Osteoblast (primary cell): ENCODE results near the gene TBX4. TPM values are rescaled to one million over a fixed set of nuclear protein-coding genes. Genes with fewer than 3 reads are reported as not detected.
A peak's percentile ranks its signal among the peaks of the same experiment; 100 is the strongest.

Experiments
- DNase-seq: peaks from one replicate; pipeline ENCODE4 v3.0.0; 2011; ENCODE audit warnings: low spot score, mixed read lengths; ENCODE audit not compliant: insufficient read length; ENCODE audit errors: missing footprints
- H2AFZ ChIP-seq: 2 replicates; pipeline ENCODE4 v1.6.0; 2011; ENCODE audit warnings: mild to moderate bottlenecking, low read length
- H3K27ac ChIP-seq: 2 replicates; pipeline ENCODE4 v1.5.1; 2011; ENCODE audit warnings: mild to moderate bottlenecking, low read depth, low read length, moderate library complexity
- H3K27me3 ChIP-seq: 2 replicates; pipeline ENCODE4 v1.6.0; 2012; ENCODE audit warnings: mild to moderate bottlenecking, control low read depth, inconsistent platforms, low read length, moderate library complexity; ENCODE audit not compliant: insufficient read depth
- H3K36me3 ChIP-seq: 2 replicates; pipeline ENCODE4 v1.5.1; 2011; ENCODE audit warnings: mild to moderate bottlenecking, low read length, control low read depth, moderate library complexity; ENCODE audit not compliant: insufficient read depth
- H3K4me1 ChIP-seq: 2 replicates; pipeline ENCODE4 v1.5.1; 2011; ENCODE audit warnings: mild to moderate bottlenecking, low read length, control low read depth, moderate library complexity; ENCODE audit not compliant: insufficient read depth
- H3K4me2 ChIP-seq: 2 replicates; pipeline ENCODE4 v1.6.0; 2011; ENCODE audit warnings: mild to moderate bottlenecking, low read length; ENCODE audit not compliant: insufficient read depth
- H3K4me3 ChIP-seq: fragments of 200-600 bp; sonication (generic); 3 replicates; pipeline ENCODE4 v1.5.1; 2012; ENCODE audit warnings: mild to moderate bottlenecking, low read length, inconsistent platforms; ENCODE audit not compliant: insufficient read depth
- H3K79me2 ChIP-seq: 2 replicates; pipeline ENCODE4 v1.6.0; 2012; ENCODE audit warnings: mild to moderate bottlenecking, low read length, control low read depth, inconsistent platforms; ENCODE audit not compliant: insufficient read depth
- H3K9me3 ChIP-seq: 2 replicates; pipeline ENCODE4 v1.5.1; 2011; ENCODE audit warnings: low read depth, low read length, control low read depth
- H4K20me1 ChIP-seq: 2 replicates; pipeline ENCODE4 v1.6.0; 2012; ENCODE audit warnings: mild to moderate bottlenecking, low read length, control low read depth; ENCODE audit not compliant: insufficient read depth
- total RNA-seq: library from RNA; depleted of rRNA; stranded (reverse); fragments of >200 nt; gene quantifications from 2 replicates; pipeline ENCODE4 v1.2.3, GENCODE V29; 2012
- TF ChIP-seq, protein P1 (sequence below): IDR thresholded peaks from 2 replicates; pipeline ENCODE4 v1.5.1; 2011; ENCODE audit warnings: mild to moderate bottlenecking, low read depth, low read length, moderate library complexity; ENCODE audit errors: extremely low read depth

Gene TBX4
- total RNA-seq, 1 donor, result not detected

- TF ChIP-seq, protein P1, sequence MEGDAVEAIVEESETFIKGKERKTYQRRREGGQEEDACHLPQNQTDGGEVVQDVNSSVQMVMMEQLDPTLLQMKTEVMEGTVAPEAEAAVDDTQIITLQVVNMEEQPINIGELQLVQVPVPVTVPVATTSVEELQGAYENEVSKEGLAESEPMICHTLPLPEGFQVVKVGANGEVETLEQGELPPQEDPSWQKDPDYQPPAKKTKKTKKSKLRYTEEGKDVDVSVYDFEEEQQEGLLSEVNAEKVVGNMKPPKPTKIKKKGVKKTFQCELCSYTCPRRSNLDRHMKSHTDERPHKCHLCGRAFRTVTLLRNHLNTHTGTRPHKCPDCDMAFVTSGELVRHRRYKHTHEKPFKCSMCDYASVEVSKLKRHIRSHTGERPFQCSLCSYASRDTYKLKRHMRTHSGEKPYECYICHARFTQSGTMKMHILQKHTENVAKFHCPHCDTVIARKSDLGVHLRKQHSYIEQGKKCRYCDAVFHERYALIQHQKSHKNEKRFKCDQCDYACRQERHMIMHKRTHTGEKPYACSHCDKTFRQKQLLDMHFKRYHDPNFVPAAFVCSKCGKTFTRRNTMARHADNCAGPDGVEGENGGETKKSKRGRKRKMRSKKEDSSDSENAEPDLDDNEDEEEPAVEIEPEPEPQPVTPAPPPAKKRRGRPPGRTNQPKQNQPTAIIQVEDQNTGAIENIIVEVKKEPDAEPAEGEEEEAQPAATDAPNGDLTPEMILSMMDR, result no peak
- Histone ChIP-seq H2AFZ (no peak overlapping the region), H3K36me3 (peaks cover 57% of the 10 kb centered on the region), H3K27ac (no peak overlapping the region), H3K27me3 (no peaks in the 10 kb centered on the region), H3K4me3 (no peak overlapping the region), H3K4me2 (no peak overlapping the region), H3K4me1 (peaks cover 28% of the 10 kb centered on the region), H3K79me2 (peaks cover 84% of the 10 kb centered on the region), H4K20me1 (peaks cover 25% of the 10 kb centered on the region), H3K9me3 (no peaks in the 10 kb centered on the region)
- peak; percentile 75 for DNase-seq
Observed at GRCh38 chr17:61404663-61404912, 47.6 kb upstream of the TBX4 start.

DNA sequence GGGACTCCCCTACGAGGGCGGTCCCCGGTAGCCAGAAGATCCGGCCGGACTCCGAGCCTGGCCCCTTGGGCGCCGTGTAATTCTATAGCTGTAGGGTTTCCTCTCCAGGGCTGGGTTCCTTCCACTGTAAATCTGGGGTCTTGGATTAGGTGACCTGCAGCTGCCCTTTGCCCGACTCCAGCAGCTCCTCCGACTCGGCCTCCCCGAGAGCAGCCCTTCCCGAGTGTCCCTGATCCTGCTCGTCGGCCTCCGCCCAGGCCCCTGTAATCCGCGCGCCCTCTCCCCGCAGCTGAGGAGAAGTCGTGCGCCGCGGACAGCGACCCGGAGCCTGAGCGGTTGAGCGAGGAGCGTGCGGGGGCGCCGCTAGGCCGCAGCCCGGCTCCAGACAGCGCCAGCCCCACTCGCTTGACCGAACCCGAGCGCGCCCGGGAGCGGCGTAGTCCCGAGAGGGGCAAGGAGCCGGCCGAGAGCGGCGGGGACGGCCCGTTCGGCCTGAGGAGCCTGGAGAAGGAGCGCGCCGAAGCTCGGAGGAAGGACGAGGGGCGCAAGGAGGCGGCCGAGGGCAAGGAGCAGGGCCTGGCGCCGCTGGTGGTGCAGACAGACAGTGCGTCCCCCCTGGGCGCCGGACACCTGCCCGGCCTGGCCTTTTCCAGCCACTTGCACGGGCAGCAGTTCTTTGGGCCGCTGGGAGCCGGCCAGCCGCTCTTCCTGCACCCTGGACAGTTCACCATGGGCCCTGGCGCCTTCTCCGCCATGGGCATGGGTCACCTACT is 47.1 kb upstream of the TBX4 start:
- Histone ChIP-seq H3K4me1 (peaks cover 31% of the 10 kb centered on the region), H3K79me2 (peaks cover 84% of the 10 kb centered on the region), H3K9me3 (no peaks in the 10 kb centered on the region), H3K27me3 (no peaks in the 10 kb centered on the region), H4K20me1 (peaks cover 25% of the 10 kb centered on the region), H3K27ac (no peak overlapping the region), H3K36me3 (peaks cover 57% of the 10 kb centered on the region), H2AFZ (no peak overlapping the region), H3K4me3 (no peak overlapping the region), H3K4me2 (no peak overlapping the region)
- peak; percentile 73 for DNase-seq
- TF ChIP-seq, protein P1, result no peak

DNA sequence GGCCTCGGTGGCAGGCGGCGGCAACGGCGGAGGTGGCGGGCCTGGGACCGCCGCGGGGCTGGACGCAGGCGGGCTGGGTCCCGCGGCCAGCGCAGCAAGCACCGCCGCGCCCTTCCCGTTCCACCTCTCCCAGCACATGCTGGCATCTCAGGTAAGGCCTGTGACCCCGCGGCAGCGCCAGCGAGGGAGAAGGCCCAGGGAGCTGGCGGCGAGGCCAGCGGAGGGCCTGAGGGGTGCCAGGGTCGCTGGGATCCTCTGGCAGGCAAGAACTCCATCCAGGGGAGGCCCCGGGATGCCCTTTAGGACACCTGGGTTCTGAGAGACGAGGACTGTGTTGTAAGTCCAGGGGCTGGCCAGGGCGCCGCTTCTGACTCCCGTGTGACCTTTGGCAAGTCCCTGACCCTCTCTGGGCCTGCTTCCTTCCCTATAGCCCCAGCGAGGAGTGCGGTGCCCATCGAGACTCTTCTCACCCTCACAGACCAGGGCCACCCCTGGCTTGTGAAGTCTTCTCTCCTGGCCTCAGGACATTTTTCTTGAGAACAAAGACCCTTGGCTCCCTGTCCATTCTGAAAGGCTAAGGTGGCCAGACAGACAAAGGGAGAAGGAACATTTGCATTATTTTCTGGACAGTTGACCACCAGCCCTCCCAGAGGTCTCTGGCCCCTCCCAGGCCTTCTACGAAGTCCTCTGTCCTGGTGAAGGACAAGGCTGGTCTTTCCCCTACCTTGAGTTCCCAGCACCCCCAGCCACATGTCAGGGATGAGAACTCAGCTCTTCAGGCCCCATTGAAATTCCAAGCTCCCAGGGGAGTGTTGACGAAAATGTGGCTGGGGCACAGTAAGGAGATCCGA is 46.3 kb upstream of the TBX4 start:
- no peaks in the 10 kb centered on the region for H3K27me3 ChIP-seq
- no peak overlapping the region for H3K4me2 ChIP-seq
- no peak overlapping the region for H2AFZ ChIP-seq
- no peaks in the 10 kb centered on the region for H3K9me3 ChIP-seq
- peaks cover 79% of the 10 kb centered on the region for H3K79me2 ChIP-seq
- H3K27ac ChIP-seq, result no peak overlapping the region
- TF ChIP-seq, protein P1, result no peak
- H3K4me1 ChIP-seq, result peaks cover 36% of the 10 kb centered on the region
- peaks cover 57% of the 10 kb centered on the region for H3K36me3 ChIP-seq
- H3K4me3 ChIP-seq, result no peak overlapping the region
- H4K20me1 ChIP-seq, result peaks cover 25% of the 10 kb centered on the region
- DNase-seq, result peak; percentile 80

DNA sequence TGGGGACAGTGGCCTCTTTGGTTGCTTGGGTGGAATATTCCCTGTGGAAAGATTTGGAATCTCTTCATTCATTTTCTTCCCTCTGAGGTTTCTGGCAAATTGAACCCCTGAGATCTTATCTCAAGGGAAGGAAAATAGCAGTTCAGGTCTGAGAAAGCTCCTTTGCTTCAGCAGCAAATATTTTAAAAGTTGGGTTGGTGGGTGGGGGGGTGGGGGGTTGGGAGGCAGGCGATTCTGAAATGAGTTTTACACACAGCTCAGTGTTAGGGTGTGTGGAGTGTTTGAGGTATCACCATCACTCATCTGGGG is 45.7 kb upstream of the TBX4 start:
- no peaks in the 10 kb centered on the region for H3K27me3 ChIP-seq
- H3K4me1 ChIP-seq, result peaks cover 39% of the 10 kb centered on the region
- H3K36me3 ChIP-seq, result peaks cover 57% of the 10 kb centered on the region
- H2AFZ ChIP-seq, result no peak overlapping the region
- no peak overlapping the region for H3K27ac ChIP-seq
- no peak overlapping the region for H3K4me2 ChIP-seq
- peaks cover 20% of the 10 kb centered on the region for H4K20me1 ChIP-seq
- TF ChIP-seq, protein P1, result no peak
- DNase-seq, result peak; percentile 78
- H3K4me3 ChIP-seq, result no peak overlapping the region
- no peaks in the 10 kb centered on the region for H3K9me3 ChIP-seq
- peaks cover 73% of the 10 kb centered on the region for H3K79me2 ChIP-seq
